ENCODE measurements around the gene KRTAP12-4. TPM values are rescaled to one million over a fixed set of nuclear protein-coding genes. Genes with fewer than 3 reads are reported as not detected.
"Not testable (repeated sequence)": the region's sequence is repeated elsewhere in the genome, so short reads cannot be mapped to it uniquely, and the experiment has no call there.

KRTAP12-4 gene, protein sequence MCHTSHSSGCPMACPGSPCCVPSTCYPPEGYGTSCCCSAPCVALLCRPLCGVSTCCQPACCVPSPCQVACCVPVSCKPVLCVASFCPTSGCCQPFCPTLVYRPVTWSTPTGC
- total RNA-seq: not detected

DNA sequence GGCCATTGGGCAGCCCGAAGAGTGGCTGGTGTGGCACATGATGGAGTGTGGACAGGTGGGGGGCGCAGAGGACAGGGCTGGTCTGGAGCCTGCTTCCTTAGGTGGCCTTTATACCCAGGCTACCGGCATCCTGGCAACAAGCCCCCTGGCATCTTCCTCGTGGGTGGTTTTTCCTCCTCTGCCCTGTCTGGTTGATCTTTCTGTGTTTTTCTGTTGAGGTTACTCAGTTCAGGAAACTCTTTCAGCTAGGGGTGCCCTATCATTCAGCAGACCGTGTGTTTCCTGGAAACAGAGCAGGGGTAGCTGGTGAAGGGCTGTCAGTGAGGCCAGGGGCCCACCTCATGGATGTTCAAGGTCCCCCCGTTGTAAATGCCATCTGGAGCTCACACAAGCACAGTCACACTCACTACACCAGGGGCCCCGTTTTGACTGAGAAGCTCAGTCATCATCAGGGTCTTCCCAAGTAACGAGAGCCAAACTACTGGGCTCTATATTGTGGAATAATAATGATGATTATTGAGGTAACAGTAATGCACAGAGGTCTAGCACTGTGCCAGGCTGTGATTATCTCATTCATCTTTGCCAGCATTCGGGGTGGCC, at the start of gene KRTAP12-4:
KRTAP12-4 (minus strand) TSS at position 84 of the 600 bp plus-strand sequence; CDS start at position 39, 45 bp downstream.
- ATAC-seq (no peak), DNase-seq (ENCODE audit: low spot score) (no peak)

DNA sequence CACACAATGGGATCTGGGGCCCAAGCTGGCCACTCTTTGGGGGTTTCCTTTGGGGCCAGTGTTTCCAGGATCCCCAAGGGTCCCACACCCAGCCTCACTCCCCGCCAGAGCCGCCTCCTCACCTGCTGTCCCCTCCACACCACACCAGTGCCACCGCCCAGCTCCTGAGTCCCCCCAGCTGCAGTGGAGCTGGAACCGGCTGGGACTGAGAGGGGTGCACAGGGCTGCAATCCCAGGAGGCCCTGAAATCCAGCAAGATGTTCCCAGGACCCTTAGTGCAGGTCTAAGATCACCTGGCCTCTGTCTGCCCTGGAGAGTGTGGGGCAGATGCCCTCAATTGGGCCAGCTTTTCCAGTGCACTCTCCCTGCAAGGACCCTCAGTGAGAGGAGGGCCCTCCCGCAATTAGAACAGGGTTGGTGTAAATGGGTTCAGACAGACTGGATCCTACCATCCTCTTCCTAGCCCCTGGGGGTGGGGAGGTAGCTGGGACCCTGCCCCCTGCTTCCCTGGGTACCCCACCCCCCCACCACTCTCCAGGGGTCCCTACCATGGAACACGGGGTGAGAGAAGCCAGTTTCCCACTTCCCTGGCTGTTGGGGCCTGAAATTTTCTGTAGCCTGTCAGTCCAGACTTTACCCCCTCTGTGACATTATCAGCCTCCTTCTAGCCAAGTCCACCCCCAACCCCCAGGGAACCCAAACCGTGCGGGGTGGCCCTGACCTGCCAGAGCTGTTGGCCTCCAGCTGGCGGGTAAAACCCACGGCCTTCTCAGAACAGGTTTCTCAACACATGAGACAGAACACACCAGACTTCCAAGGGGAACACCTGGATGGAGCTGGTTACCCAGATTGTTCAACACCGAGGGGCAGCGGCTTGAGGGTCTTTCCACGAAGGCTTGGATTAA, 49.5 kb upstream of the KRTAP12-4 start:
- ATAC-seq: no peak
- peak; percentile 28 for DNase-seq (ENCODE audit: low spot score)

DNA sequence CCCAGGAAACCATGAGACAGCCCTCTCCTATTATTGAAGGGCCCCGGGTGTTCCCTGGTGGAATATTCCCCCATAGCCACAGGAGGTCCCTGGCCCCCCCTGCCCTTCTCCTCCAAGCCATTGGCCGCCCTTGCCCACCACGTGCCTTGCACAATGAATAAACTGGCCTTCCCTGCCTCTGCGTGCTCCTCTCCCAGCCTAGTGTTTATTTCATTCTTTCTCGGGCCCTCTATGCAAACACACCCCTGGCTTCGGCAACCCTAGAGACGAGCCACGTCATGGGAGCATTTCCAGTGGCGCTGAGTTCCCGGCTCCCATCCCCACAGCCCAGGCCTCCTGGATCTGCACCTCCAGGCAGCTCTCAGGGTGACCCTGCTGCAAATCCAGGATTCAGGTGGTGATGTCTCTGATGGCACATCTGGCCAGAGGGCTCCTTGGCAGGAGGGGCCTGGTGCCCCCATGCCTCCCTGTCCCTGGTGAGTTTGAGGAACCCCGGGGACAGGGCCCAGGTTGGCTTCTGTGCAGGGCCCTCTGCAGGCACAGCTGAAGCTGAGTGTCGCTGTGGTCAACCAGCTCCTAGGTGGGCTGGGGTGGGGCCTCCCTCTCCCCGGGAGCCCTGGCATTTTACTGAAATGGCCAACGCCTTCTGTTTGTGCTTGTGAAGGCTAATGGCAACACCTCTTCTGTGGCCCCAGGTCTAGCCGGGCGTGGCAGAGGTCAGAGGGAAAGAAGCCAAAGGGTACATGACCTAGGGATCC, 48.7 kb upstream of the KRTAP12-4 start:
- no peak for ATAC-seq
- no peak for DNase-seq (ENCODE audit: low spot score)

DNA sequence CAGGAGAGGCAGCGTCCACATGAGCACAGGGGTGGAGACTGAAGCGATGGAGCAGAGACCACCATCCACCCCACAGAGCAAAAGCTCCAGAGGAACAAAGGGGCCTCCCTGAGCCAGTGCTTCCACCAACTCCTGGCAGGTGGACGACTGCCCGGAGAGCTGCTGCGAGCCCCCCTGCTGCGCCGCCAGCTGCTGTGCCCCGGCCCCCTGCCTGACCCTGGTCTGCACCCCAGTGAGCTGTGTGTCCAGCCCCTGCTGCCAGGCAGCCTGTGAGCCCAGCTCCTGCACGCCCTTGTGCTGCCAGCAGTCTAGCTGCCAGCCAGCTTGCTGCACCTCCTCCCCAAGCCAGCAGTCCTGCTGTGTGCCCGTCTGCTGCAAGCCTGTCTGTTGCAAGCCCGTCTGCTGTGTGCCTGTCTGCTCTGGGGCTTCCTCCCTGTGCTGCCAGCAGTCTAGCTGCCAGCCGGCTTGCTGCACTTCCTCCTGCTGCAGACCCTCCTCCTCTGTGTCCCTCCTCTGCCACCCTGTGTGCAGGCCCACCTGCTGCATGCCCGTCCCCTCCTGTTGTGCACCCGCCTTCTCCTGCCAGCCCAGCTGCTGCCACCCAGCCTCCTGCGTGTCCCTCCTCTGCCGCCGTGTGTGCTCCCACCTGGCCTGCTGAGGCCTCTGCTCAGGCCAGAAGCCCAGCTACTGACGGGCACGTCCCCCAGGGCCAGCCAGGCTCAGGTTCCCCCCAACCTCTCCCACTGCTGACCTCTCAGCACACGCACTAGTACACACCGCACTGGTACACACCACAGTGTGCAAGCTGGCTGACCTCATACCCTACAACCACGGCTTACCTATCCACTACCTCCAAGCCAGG, 47.9 kb upstream of the KRTAP12-4 start:
- DNase-seq (ENCODE audit: low spot score): no peak
- ATAC-seq: no peak

DNA sequence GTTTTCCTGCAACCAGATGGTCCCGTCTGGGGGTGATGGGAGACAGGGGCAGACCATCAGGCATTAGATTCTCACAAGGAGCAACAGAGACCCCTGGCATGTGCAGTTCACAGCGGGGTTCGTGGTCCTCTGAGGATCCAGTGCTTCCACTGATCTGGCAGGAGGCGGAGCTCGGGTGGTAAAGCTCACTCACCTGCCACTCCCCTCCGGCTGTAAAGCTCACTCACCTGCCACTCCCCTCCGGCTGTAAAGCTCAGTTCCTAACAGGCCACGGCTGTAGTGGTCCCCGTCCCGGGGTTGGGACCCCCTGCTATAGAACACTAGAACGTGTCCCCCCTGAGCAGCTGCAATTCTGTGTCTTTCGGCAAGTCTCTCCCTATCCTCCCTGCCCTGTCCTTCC, 47.1 kb upstream of the KRTAP12-4 start:
- ATAC-seq: no peak
- DNase-seq (ENCODE audit: low spot score): no peak

DNA sequence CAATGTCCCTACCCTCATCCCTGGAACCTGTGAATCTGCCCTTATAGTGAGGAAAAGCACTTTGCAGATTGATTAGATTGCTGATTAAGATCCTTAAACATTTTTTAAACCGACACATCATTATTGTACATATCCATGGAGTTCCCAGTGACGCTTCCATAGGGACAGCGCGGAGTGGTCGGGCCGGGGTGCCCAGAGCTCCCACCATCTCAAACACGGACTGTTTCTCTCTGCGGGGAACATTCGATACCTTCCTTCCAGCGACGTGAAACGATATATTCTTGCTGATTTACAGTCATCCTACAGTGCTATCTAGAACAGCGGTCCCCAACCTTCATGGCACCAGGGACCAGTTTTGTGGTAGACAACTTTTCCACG, 46.6 kb upstream of the KRTAP12-4 start:
- DNase-seq (ENCODE audit: low spot score) (no peak), ATAC-seq (no peak)

DNA sequence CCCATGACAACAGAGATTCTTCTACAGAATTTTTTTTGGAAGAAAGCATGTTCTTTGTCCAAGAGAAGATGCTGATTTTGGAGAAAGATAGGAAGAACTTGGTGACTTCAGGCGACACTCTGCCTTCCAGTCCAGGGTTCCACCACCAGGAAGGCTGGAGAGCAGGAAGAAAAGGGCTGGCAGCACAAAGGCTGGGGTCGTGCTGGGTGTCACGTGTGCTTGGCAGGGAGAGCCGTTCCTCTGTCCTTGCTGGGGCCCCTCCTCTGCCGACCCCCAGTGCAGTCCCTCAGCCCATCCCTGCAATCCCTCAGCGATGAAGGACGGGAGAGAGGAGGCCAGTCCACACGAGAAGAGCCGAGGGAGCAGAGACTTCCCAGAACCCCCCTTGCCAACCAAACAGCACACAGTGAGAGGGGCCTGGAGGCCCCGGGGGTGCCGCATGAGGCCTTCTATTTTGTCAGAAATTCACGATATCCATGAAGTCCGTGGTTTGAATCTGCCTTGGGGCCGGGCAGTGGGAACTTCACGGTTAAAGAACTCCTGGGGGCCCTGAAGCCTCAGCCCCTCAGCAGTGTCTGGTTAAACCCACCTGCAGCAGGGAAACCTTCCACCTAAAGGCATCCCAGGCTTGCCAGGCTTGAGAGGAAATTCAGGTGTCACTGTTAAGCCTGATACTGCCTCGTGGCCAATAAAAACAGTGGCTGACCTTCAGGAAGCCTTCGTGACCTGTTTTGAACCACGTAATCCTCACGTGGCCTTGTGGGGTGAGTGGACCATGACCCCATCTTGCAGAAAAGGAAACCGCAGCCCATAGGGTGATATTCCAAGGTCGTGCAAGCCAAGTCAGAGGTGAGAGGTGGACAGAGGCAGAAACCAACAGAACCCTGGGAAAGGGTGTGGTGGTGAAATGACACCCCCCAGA, 45.9 kb upstream of the KRTAP12-4 start:
- peak; percentile 15 for DNase-seq (ENCODE audit: low spot score)
- ATAC-seq: no peak

DNA sequence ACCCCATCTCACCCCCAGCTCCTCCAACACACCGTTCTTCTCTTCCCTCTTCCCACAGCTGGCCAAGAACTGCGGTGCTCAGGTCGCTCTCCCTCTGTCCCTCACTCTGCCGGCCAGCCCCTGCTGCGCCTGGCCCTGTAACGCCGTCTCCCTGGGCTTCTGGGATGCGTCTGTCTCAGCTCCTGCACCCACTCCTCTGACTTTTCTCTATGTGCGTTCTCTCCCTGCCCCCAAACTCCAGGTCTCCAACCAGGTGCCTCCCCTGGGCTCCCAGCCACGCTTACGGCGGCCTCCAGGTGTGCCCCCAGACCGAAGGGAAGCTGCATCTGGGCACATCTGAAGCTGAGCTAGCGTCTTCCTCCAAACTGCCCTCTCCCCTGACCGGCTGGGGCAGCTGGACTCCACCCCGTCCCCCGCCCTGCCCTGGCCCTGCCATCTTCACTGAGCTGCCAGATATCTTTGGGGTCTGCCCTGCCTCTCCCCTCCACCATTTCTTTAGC, 45.1 kb upstream of the KRTAP12-4 start:
- DNase-seq (ENCODE audit: low spot score) (no peak), ATAC-seq (no peak)

DNA sequence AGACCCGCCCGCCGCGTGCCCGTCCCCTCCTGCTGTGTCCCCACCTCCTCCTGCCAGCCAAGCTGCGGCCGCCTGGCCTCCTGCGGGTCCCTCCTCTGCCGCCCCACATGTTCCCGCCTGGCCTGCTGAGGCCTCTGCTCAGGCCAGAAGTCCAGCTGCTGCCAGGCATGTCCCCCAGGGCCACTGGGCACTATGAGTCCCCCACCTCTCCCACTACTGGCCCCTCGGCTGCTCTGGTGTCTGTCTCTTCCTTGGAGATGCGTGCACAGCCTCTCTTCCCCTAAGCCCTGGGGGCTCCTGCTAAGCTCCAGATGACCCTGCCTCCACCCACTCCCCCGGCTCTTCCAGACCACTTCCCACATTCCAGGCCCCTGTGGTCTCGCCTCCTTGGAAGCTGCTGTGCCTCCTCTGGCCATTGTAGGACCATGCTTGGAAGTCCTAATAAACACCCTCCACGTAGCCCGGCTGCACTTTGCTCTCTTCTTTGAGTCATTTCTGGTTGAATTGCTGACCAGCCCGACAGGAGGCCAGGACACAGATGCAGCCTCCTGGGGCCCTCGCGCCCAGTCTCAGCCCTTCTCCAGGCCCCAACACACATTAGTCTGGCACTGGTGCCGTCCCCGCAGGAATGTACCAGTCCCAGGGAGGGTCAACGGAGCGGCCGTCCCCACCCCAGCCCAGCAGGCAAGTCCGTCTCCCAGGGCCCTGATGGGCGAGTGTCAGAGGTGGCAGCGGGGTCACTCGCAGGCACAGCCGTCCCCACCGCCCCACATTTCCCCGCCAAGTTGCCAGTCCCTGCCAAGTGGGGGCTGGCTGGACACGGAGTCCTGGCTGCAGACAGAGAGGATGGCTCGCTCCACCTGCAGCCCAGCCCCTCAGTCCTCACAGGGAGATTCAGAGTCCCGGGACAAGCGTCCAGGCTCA, 43.6 kb upstream of the KRTAP12-4 start:
- DNase-seq (ENCODE audit: low spot score): no peak
- ATAC-seq: no peak

DNA sequence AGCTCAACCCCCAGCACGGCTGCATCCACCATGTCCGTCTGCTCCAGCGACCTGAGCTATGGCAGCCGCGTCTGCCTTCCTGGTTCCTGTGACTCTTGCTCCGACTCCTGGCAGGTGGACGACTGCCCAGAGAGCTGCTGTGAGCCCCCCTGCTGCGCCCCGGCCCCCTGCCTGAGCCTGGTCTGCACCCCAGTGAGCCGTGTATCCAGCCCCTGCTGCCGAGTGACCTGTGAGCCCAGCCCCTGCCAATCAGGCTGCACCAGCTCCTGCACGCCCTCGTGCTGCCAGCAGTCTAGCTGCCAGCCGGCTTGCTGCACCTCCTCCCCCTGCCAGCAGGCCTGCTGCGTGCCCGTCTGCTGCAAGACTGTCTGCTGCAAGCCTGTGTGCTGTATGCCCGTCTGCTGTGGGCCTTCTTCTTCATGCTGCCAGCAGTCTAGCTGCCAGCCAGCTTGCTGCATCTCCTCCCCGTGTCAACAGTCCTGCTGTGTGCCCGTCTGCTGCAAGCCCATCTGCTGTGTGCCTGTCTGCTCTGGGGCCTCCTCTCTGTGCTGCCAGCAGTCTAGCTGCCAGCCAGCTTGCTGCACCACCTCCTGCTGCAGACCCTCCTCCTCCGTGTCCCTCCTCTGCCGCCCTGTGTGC, 42.8 kb upstream of the KRTAP12-4 start, which contains the start of gene KRTAP10-12:
KRTAP10-12 (plus strand) TSS at position 1 of the 639 bp plus-strand sequence; CDS start at position 31, 30 bp downstream.
- not testable (repeated sequence) for ATAC-seq; DNase-seq (ENCODE audit: low spot score)

DNA sequence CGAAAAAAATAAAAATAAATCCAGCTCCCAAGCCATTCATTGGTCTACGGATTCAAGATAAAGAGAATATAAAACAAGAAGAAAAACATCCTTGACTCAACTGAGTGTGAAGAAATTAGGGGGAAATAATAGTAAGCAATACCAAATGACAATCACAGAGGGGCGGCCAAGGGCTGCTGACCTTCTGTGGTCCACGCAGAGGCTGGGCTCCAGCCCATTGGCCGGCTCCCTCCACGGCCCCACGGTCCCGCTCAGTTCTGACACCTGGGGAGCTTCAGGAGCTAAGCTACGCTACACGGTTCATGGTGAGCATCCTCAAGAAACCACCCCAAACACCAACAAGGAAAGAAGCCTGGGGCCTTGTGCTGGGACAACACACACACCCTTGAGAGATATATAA, 42.1 kb upstream of the KRTAP12-4 start:
- DNase-seq (ENCODE audit: low spot score) (no peak), ATAC-seq (no peak)

DNA sequence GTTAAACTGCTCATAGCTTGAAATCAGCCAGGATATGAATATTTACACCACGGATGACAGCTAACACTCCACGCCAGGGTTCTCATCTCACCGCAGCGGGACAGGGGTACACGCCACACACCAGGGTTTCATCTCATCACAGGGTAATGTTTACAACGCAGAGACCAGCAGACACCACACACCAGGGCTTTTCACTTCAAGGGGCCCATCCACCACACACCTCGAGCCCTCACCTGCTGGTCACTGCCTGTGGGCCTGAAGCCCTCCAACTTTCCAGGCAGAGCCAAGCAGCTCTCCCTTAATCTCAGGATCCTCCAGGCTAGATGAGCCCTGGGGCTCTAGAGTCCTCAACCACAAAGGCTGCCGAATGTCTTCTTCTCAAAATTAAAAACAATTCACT, 41.2 kb upstream of the KRTAP12-4 start:
- ATAC-seq (no peak), DNase-seq (ENCODE audit: low spot score) (no peak)

DNA sequence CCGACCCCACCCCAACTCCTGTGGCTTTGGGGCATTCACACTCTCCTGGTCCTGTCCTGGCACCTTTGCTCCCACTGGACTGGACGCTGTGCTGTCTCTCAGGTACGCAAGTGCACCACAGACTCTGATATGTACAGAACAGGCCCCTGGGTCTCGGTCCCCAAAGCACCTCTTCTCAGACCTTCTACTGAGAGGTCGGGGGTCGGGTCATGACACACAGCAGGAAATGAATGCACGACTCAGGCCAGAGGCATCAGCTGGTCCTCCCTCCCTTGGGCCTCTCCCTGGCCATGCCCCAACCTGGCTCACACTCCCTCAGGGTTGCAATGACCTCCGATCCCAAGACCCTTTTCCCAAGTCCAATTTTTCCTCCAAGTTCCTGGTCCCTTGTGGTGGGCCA, 40.7 kb upstream of the KRTAP12-4 start:
- no peak for ATAC-seq

DNA sequence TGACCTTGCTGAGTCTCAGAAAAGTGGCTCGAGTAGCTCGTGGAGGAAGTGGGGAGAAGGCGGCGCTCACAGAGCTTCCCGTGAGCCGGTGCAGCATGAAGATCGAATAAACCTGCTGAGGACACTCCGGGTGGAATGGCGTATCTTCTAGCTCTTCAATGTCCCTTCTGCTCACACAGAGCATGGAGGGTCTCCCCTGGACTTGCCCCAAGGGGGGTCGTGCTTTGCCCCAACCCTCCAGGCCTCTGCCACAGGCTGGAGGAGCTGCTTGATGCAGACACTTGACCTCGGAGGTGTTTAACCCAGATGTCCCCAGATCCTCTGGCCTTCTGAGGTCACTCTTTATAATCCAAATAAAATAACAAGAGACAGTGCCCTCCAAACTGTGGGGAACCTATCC, 40.3 kb upstream of the KRTAP12-4 start:
- ATAC-seq: no peak
- DNase-seq (ENCODE audit: low spot score): no peak

More for the DNA sequence above, 40.7 kb upstream of the KRTAP12-4 start:
- DNase-seq (ENCODE audit: low spot score): no peak

DNA sequence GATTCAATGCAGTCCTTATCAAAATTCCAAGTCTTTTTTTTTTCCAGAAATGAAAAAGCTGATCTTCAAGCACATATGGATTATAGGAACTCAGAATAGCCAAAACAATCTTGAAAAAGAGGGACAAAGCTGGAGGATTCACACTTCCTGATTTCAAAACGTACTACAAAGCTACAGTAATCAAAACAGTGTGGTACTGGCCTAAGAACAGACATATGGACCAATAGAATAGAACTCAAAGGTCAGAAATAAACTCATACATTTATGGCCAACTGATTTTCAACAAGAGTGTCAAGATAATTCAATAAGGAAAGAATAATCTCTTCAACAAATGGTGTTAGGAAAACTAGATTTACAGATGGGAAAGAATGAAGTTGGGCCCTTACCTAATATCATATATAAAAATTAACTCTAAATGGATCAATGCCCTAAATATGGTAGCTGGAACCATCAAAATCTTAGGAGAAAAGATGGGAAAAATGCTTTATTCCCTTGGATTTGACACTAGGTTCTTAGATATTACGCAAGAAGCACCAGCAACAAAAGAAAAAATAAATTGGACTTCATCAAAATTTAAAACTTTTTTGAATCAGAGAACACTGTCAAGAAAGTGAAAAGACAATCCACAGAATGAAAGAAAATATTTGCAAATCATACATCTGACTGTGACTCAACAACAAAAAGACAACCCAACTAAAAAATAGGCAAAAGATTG, 38.5 kb upstream of the KRTAP12-4 start:
- ATAC-seq: no peak

DNA sequence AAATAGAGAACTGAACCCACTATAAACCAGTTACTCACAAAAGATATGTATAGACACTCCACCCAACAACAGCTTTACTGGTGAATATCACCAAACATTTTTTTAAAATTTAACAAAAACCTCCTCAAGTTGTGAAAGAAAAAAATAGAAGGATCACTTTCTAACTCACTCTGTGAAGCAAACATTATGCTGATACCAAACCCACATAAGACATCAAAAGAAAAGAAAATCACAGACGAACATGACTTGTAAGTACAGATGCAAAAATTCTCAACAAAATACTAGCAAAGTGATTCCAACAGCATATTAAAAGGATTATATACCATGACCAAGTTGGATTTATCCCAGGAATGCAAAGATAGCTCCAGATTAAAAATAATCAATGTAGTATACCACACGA, 37.2 kb upstream of the KRTAP12-4 start:
- ATAC-seq (no peak), DNase-seq (ENCODE audit: low spot score) (no peak)

More for the DNA sequence above, 38.5 kb upstream of the KRTAP12-4 start:
- no peak for DNase-seq (ENCODE audit: low spot score)

DNA sequence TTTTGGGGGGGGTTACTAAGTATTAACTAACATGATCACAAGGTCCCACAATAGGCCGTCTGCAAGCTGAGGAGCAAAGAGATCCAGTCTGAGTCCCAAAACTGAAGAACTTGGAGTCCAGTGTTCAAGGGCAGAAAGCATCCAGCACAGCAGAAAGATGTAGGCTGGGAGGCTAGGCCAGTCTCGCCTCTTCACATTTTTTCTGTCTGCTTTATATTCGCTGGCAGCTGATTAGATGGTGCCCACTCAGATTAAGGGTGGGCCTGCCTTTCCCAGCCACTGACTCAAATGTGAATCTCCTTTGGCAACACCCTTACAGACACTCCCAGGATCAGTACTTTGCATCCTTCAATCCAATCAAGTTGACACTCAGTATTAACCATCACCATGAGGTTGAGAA, 35.3 kb upstream of the KRTAP12-4 start:
- ATAC-seq; DNase-seq (ENCODE audit: low spot score): not testable (repeated sequence)
